Fibroblast of skin of left biceps (primary cell): ENCODE measurements around the gene CELF4.

Experiments used
- DNase-seq, 2 experiments: peaks; one replicate each; pipeline ENCODE4 v3.0.0-alpha.2; 2013; ENCODE audit warnings: low read depth in 2 of 2

CELF4 gene

DNA sequence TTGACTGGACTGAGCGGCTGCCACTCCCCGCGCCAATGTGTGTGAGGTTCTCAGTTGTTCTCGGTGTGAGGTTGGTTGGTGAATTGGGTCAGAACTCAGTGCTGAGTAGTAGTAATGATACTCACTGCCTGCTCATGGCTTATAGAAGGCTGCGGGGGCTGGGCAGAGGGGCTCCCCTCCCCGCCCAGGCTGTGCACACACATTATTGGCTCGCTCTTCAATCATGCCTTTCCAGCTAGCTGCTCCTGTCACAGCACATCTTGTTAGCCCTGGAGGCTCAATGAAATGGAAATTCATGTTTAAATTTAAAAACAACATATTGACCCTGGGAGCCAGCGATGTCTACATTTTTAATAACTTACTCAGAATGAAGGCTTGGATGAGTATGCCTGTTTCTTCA, 152.8 kb downstream of the CELF4 start:
- DNase-seq = no peak

DNA sequence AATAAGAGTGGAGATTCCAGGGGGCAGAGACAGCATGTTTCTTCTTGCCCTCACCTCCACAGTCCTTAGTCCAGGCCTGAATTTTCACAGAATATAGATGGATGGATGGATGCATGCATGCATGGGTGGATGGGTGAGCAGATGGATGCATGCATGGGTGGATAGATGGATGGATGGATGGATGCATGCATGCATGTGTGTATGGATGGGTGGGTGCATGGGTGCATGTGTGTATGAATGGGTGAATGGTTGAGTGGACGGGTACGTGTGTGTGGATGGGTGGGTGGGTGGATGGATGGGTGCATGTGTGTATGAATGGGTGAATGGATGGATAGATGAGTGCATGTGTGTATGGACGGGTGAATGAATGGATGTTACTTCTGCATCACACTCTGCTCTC, 153.3 kb downstream of the CELF4 start:
- DNase-seq = no peak

DNA sequence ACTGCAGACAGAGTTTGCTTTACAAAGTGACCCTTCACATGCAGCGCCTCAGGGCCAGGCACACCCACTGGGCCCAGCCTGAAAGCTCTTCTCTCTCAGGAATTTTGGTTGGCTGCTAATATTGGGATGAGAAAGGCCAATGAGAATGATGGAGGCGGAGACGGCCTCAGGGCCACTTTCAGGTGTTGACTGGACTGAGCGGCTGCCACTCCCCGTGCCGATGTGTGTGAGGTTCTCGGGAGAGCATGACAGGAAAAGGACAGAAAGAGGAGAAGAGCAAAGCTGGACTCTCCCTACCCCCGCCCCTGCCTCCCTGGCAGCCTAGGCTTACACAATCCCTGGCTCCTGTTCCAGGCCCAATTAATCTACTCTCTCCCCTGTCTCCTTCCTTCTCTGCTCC, 155.7 kb downstream of the CELF4 start:
- no peak for DNase-seq

DNA sequence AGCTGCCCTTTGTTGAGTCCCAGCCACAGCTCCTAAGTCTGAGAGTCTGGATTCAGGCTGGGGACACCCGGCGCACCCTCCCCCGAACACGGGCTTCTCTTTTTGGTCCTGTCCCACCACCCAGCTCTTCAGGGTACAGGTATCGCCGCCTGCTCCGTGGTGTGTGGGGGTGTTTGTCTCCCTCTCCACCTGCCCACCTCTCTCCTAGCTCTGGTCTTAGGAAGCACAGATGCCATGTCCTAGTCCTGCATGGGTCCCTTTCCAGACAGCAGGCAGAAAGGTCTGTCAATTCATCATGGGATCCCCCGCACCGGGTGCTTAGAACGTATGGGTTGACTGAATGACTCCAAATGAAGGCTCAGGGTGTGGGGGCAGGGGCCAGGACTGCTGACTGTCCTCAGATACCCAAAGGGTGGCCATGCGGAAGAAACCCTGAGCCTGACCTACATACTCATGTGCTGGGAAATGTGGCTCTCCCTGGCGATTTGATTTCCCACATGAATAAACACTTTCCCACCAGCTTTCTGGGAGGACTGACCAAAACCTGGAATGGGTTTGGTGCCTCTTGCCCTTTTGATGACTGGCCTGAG, 156.8 kb downstream of the CELF4 start:
- DNase-seq = no peak

DNA sequence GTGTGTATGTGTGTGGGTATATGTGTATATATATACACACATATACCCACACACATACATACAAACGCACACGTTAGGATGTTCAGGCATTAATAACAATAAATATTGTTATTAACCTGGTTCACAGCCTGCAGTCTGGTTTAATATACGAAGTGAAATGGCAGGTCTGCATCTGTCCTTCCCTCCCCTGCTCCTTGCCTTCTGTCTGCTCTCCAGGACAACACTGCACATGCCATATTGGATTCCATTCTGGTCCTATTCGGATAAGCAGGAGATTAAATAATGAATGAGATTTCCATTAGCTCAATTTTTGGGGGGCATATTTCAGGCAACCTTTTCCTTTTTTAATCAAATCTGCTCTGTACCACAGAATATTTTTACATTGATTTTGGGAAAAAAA, 158.0 kb downstream of the CELF4 start:
- DNase-seq = no peak

DNA sequence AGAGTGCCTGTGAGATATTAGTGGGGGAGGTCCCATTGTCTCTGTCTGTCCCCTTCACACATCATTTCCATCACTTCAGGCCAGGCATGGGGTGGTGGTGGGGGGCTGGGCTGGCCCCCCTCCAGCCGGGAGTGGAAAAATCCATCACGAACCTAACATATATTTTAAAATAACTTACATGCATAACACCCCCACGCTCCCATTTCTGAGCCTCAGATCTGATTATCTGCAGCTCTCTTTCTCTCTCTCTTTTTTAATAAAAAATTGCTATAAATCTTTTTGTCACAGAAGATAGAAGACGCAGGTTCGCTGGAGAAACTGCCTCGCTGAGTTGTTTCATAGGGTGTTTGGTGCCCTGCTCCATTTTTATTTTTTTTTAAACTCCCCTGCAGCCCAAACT, 159.8 kb downstream of the CELF4 start:
- DNase-seq = no peak

DNA sequence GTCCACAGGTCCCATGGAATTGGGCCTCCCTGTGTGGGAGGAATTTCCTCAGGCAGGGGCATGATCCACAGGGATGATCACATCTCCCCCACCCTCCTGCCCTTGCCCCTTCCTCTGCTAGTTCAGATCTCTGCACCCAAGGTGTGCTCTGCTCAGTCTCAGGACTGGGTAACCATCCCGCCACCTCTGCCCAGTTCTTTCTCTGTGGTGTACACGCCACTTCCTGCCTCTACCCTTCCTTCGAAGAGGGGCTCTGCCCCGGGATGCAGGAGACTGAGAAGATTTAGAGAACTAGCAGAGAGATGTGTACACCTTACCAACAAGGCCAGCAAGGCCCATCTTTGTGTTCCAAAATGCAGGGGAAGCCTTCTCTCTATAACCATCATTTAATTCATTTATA, 160.4 kb downstream of the CELF4 start:
- DNase-seq = no peak

DNA sequence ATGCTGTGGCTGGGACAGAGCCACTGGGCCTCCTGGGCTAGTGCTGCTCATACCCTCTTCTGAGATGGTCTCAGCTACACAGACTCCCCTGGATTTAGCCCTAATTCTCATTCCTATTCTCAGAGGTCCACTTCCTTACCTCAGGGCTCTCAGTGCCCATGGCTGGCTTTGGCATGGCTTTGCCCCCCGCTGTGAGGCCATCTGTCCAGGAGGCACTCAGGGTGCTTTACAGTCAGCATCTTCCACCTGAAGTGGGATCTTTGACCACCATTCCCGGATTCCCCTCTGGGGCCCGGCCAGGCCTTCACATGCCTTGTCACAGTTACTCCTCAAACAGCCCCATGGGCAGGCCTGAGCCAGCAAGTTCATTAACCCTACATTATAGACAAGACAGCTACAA, 161.8 kb downstream of the CELF4 start:
- no peak for DNase-seq

DNA sequence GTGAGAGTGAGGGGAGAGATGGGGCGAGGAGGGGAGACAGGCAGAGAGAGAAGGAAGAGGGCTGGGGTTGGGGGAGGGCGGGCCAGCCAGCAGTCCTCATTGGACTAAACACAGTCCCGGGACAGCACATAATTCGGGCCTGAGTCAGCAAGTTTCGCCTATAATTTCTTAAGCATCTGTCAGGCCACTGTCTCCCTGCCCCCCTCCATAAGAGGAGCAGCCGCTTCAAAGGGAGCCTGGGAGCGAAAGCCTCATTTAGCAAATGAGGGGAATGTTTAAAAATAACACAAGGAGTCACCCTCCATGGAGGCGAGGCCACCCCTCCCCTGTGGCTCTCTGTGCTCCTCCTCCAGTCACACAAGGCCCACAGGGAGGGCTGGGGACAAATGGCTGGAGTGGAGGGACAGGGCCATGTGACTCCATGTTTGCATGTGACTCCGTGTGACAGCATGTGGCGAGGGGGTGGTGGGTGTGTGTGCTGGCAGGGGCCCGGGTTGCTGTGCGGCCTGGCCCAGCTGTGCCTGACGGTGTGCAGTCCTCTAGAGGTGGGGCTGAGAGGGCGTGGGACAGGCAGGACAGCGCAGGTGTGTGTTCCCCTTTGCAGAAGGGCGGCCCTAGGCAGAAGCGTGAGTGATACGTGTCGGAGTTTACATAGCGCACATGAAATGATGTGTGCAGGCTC, 162.4 kb downstream of the CELF4 start:
- DNase-seq = peak; percentile 85 to 86

DNA sequence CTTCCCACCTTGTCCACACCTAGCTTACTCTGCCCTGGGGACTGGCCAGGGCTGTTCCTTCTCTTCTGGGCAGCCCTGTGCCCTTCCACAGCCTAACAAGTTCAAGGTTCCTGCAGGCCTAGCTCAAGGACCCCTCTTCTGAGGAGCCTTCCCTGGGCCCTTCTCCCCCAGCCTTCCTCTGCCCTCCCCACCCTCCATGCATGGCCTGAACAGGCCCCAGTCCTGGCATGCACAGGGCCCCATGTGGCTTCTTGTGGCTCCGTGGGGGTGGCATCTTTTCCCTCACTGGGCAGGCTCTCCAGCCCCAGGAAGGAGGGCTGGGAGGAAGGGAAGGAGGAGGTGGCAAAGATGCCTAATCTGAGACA, 162.9 kb downstream of the CELF4 start:
- no peak for DNase-seq

DNA sequence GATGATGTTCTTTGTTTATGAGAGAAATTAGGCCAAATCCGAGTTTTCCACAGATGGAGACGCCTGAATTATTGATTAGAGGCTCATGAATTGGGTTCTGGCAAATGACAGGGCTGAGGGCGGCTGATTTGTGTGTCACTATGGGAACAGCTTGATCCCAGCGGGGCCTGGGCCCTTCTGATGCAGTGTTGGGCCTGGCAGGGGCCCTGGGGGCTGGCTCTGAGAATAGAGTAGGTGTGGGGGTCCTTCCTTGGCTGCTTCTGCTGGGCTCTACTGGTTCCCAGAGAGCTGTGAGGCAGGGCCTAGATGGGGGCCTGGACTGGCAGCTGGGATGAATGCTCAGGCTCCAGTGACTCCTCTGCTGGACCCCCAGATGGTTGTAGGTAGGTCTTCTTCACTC, 164.8 kb downstream of the CELF4 start:
- no peak for DNase-seq

DNA sequence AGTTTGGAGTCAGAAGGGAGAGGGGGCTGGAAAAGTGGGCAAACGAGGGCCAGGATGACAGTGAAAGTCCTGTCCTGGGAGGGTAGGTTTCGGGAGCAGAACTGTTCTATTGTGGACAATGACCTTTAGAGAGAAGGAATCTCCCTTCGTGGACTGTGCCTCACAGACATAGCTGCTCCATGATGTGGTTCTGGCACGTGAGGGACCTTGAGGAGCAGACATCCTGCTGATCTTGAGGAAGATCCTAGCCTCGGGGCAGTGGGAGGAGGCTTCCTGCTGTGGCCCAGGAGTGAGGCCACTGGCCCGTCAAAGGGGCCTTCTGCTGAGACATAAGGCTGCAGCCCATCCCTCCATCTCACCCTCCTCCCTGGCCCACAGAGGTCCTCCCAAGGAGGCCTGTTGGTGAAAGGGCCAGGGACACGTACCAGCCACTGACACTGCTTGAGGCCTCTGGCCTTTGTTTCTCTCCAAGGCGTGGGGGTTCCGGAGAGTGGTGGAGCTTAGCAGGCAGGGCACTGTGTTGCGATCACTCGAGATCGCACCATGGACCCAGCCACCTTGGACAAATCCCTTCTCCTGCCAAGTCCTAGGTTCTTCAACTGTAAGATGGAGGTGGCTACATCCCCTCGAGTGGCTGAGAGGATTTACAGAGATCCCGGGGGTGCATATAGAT, 167.2 kb downstream of the CELF4 start:
- DNase-seq = no peak

DNA sequence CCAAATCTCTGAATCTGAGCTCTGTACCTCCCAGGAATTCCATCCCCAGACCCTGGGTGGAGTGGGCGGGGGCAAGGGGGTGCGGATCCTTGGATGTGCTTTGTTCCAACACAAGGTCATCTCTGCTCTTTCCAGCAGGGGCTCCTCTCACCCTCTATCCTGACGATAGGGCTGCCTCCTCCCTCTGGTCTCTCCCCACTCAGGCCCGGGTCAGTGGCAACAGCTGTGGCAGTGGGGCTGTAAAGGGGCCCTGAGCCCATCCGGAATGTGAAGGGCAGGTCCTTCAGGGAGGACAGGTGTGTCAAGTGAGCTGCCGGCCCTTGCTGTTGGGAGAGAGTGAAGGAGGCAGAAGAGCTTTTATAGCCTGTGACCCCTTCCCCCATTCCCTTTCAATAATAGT, 167.8 kb downstream of the CELF4 start:
- no peak for DNase-seq

DNA sequence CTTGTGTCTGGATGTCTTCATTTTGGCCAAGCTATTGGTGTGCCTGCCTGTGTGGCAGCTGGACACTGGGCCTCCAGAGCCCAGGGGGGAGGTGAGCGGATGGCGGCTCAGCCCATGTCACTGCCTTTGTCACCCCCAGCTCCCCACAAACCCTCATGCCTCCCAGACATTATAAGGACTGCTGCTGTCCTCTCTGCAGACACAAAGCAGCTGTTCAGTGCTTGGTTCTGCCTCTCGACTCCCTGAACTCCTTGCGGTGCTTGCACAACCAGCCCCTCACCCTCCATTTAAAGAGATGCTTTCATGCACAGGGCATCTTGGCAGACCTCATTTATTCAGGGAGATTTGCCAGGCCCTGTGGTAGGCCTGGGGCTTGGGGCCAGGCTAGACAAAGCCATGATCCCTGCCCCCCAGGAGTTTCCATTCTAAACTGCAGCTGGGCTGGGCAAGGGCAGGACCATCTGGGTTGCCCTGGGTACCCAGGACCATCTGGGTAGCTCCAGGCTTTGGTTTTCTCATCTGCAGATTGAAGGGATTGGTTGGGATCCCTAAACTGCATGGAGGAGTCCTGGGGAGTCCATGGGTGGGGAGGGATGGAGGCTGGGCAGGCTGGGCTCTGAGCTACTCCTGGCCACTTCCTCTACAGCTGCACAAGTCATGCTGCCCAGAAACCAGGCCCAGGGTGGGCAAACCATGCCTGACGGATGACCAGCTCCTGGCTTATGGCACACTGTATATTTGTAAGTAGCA, 168.5 kb downstream of the CELF4 start:
- DNase-seq = no peak

DNA sequence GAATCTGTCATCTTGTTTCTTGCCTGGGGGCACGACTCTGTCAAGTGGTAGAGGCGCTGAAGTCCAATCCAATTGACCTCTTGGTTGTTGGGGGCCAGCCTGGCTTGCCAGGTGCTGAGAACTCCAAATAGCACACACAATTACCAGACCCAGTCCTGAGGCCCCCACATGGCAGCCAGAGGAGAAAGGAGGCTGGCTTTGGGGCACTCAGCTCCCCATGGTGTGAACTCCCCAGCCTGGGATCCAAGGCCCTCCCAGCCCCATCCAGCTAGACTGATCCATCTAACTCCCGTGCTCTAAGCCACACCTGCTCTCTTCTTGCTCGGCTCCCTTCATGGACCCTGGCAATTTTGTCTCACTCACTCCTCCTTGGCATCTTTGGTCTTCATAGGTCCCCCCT, 170.0 kb downstream of the CELF4 start:
- DNase-seq = no peak

DNA sequence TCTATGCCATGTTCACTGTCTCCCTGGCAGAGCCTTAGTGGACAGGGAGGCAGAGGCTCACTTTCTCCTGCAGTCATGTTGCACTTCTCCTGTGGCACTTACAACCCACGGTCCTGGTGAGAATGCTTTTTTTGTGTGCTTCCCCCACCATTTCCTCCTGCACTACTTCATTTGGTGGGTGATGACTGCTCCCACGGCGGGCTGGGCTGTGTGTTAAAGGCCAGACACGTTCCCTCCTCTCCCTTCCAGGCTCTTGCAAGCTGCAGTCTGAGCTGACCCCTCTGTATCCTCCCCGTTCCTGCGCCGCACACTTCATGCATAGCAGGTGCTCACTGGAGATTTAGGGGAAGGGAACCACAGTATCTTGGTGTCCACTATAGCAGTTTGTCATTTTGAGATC, 170.5 kb downstream of the CELF4 start:
- DNase-seq = no peak

DNA sequence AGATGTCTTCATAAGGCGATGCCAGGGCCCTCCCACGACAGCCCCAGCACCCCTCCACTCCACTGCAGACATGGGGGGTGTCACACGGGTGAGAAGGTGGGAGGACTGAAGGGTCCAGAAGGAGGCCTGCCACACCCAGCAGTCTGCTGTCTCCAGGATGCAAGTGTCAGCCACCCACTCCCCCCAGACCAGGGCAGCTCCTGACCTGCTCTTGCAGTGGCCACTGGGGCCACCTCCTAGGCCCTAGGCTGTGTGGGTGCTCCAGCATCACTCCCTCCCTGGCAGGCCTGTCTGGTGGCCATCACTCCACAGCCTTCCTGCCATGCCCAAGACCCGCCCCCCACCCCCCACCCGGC, 171.0 kb downstream of the CELF4 start:
- no peak for DNase-seq

DNA sequence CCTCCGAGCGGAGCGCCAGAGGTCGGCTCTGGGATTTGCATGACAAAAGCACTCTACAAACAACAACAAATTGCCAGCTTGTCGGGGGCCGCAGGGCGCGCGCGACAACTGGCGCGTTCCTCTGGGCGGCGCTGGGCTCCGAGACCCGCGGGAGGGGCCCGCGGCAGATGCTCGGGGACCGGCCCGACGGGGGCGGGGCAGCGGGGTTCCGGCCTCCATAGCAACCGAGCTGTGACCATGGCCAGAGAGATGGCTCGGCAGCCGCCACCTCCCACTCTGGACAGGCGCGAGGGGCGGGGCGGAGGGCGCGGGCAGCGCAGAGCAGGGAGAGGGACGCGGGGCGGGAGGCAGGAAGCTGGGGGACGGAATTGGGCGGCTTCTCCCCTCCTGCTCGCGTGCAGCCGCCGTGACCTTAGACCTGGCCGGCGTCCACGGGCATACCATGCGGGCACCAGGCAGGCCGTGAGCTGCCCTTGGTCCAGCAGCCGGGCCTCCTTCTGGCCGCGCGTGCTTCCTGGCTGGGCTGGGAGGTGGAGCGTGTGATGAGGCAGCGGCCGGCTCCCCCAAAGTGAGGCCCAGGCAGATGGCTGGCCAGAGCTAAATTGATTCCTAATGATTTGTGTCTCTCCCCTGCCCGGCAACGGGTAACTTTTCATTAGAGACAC, 171.5 kb downstream of the CELF4 start:
- no peak for DNase-seq

DNA sequence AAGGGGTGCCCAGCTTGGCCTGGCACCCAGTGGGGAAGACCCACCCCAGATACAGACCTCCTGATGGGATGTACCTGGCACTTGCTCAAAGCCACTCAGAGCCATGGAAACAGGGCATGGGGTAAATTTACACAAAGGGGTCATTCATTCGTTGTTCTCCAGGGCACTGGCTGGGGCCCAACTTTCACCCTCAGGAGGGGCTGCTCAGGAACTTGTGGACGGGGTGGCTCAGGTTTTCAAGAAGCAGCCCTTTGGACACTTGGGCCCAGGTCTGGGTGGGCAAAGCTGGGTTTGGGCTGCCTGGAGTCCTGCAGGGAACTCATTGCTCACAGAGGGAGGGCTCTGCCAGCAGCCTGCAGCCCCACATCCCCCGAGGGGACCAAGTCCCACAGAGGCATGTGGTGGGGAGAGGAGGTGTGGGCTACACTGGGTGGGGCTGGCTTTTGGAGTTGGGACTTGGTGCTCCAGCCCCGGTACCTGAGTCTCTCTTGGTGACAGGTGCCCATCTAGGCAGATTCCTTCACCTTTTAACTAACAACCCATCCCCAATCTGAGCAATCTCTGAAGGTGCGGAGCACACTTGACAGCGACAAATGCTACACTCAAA, 172.3 kb downstream of the CELF4 start:
- no peak for DNase-seq

DNA sequence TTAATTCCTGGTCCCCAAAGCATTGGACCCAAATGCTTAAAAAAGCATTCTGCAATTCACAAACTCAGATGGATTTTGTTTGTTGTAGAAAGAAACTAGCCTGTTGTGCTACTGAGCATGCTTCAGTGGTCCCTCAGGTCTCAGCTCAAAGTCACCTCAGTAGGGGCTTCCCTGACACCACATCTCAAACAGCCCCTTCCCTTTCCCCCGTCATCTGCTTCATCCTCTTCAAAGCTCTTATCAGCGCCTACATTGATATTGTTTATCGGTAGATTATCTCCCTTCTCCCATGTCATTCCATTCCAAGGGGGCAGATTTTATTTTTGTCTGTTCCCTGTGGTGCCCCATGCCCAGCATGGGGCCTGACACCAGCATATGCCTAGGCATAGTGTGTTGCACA, 172.9 kb downstream of the CELF4 start:
- no peak for DNase-seq

DNA sequence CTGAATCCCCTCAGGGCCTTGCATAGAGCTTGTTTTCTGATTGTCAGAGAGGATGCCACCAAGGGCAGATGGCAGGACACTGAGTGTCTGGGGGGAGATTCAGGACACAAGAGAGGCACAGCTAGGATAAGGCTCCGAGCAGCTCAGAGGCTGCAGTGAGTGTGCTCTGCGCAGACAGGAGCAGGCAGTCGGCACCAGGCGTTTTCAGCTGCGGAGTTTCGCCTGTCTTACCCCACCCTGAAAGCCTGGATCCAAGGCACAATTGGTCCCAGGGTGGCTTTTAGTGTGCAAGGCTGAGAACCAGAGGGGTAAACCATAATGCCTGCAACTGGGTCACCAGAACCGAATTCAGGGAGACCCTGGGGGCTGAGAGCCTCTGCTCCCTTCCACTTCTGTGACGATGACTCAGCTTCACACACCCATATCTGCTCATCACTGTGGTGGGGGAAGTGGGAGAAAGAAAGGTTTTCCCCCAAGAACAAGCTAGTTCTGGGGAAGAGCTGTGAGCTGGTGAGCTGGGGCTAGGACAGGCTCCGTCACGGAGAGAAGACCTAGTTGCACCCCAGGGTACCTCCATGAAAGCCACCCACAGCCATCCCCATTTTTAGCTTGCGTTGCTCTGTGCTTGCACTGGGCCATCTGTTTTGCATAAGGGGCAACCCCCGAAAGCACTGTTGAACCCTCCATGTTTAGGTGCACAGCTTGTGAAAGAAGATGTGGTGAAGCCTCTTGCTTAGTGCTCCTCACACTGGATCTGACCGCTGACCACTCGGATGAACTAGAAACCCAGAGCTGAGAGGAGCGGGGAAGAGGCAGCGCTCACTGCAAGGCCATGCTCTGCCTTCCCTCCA, 173.7 kb downstream of the CELF4 start:
- DNase-seq = no peak
